ENCODE data around the gene OR2A7. TPM values are rescaled to one million over a fixed set of nuclear protein-coding genes. Genes with fewer than 3 reads are reported as not detected.
"Not testable (repeated sequence)": the region's sequence is repeated elsewhere in the genome, so short reads cannot be mapped to it uniquely, and the experiment has no call there.

The OR2A7 gene
- total and polyA plus RNA-seq, 2 donors (not counting 1 experiment from before 2014, with no cell fraction given), result 2.7 to 3.3 TPM

DNA sequence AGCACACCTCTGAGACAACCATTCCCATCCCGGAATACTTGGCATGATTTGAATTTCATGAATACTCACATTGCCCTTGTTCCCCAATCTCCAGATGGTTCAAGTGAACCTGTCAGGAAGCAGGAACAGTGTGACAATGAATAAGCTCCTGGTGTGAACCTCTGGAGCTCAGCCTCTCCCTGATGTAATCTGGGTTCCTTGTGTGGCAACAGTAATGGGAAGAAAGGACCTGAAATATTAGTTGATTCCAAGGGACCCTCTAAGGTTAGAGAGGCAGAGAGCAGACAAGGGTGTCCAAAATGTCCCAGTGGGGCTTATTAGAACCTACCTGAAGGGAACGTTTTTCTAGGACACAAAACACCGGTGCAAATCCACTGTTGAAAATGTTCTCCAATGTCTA lies 8.5 kb downstream of the OR2A7 start:
- no peak for TF ChIP-seq EZH2 (IDR thresholded peaks at IDR 0.05; ENCODE audit: borderline replicate concordance, insufficient read depth, low read depth, low read length, poor library complexity, severe bottlenecking)
- TF ChIP-seq, protein P1, sequence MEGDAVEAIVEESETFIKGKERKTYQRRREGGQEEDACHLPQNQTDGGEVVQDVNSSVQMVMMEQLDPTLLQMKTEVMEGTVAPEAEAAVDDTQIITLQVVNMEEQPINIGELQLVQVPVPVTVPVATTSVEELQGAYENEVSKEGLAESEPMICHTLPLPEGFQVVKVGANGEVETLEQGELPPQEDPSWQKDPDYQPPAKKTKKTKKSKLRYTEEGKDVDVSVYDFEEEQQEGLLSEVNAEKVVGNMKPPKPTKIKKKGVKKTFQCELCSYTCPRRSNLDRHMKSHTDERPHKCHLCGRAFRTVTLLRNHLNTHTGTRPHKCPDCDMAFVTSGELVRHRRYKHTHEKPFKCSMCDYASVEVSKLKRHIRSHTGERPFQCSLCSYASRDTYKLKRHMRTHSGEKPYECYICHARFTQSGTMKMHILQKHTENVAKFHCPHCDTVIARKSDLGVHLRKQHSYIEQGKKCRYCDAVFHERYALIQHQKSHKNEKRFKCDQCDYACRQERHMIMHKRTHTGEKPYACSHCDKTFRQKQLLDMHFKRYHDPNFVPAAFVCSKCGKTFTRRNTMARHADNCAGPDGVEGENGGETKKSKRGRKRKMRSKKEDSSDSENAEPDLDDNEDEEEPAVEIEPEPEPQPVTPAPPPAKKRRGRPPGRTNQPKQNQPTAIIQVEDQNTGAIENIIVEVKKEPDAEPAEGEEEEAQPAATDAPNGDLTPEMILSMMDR (IDR thresholded peaks at IDR 0.05), result no peak
- H3K4me3 Mint-ChIP-seq, result no peak overlapping the region
- Histone ChIP-seq H3K27me3 (replicated peaks in 1 of 4; ENCODE audit: control extremely low read depth in 1 of 4, control insufficient read depth in 3 of 4, insufficient read depth in 4 of 4, low read length in 3 of 4) (no peaks in the 10 kb centered on the region), H3K4me3 (ENCODE audit: control extremely low read depth in 1 of 5, extremely low read depth in 1 of 5, insufficient read depth in 1 of 5, low read depth in 2 of 5, low read length in 4 of 5) (no peak overlapping the region), H3K79me2 (ENCODE audit: control insufficient read depth, insufficient read depth, low read length) (no peaks in the 10 kb centered on the region), H3K9me3 (ENCODE audit: control extremely low read depth in 1 of 3, control insufficient read depth in 2 of 3, insufficient read depth in 1 of 3, low read length in 2 of 3) (no peaks in the 10 kb centered on the region), H3K27ac (ENCODE audit: low read length in 2 of 2) (no peak overlapping the region), H2AFZ (ENCODE audit: insufficient read depth, low read depth, low read length, poor library complexity, severe bottlenecking) (no peak overlapping the region), H3K4me1 (ENCODE audit: control insufficient read depth in 2 of 2, insufficient read depth in 2 of 2, low read length in 2 of 2) (no peaks in the 10 kb centered on the region), H3K4me2 (replicated peaks; ENCODE audit: low read depth, low read length, poor library complexity, severe bottlenecking) (no peak overlapping the region), H3K9ac (ENCODE audit: low read length) (no peak overlapping the region), H4K20me1 (ENCODE audit: control insufficient read depth, insufficient read depth, low read length, poor library complexity, severe bottlenecking) (no peaks in the 10 kb centered on the region), H3K36me3 (replicated peaks in 1 of 2; ENCODE audit: control extremely low read depth in 1 of 2, control insufficient read depth in 1 of 2, extremely low read depth in 1 of 2, insufficient read depth in 2 of 2, low read length in 1 of 2) (no peaks in the 10 kb centered on the region)
- intact Hi-C loops (cut with micrococcal nuclease), result no loop called here
- H3K27me3 Mint-ChIP-seq, result no peaks in the 10 kb centered on the region
- POLR2A ChIA-PET, result no interaction called here
- H3K4me1 Mint-ChIP-seq, result no peaks in the 10 kb centered on the region
- CTCF ChIA-PET, result no interaction called here
- H3K27ac Mint-ChIP-seq, result no peak overlapping the region
- WGBS (ENCODE audit: insufficient coverage), result 89% methylated on average over 2 of the region's 3 CpGs
- ATAC-seq (ENCODE audit: low read depth), result no peak
- DNase-seq, result peak; percentile 0
- H3K9me3 Mint-ChIP-seq (ENCODE audit: insufficient read depth), result no peaks in the 10 kb centered on the region

DNA sequence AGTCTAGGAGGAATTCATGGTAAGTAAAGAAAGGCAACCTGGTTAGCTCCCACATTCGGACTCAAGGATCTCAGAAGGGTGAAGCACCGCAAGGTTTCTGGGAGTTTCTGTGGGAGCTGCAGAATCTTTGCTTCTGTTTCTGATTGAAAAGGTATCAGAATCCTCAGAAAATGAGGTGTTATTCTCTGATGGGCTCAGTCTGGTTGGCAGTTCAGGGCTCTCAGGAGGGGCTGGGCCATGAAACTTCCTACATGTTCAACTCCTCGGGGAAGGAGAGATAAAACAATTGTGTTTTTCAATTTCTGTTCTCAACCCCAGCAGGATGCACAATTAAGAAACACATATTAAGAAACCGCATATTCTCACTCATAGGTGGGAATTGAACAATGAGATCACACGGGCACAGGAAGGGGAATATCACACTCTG lies 9.1 kb downstream of the OR2A7 start:
- Mint-ChIP-seq H3K4me1 (no peaks in the 10 kb centered on the region), H3K27me3 (no peaks in the 10 kb centered on the region), H3K4me3 (no peak overlapping the region), H3K9me3 (ENCODE audit: insufficient read depth) (no peaks in the 10 kb centered on the region), H3K27ac (no peak overlapping the region)
- DNase-seq (peak; percentile 0), ATAC-seq (ENCODE audit: low read depth) (no peak)
- ChIA-PET POLR2A (no interaction called here), CTCF (no interaction called here)
- Histone ChIP-seq H3K36me3 (replicated peaks in 1 of 2; ENCODE audit: control extremely low read depth in 1 of 2, control insufficient read depth in 1 of 2, extremely low read depth in 1 of 2, insufficient read depth in 2 of 2, low read length in 1 of 2) (no peaks in the 10 kb centered on the region), H2AFZ (ENCODE audit: insufficient read depth, low read depth, low read length, poor library complexity, severe bottlenecking) (no peak overlapping the region), H4K20me1 (ENCODE audit: control insufficient read depth, insufficient read depth, low read length, poor library complexity, severe bottlenecking) (no peaks in the 10 kb centered on the region), H3K4me2 (replicated peaks; ENCODE audit: low read depth, low read length, poor library complexity, severe bottlenecking) (no peak overlapping the region), H3K4me3 (ENCODE audit: control extremely low read depth in 1 of 5, extremely low read depth in 1 of 5, insufficient read depth in 1 of 5, low read depth in 2 of 5, low read length in 4 of 5) (no peak overlapping the region), H3K27me3 (replicated peaks in 1 of 4; ENCODE audit: control extremely low read depth in 1 of 4, control insufficient read depth in 3 of 4, insufficient read depth in 4 of 4, low read length in 3 of 4) (no peaks in the 10 kb centered on the region), H3K9me3 (ENCODE audit: control extremely low read depth in 1 of 3, control insufficient read depth in 2 of 3, insufficient read depth in 1 of 3, low read length in 2 of 3) (no peaks in the 10 kb centered on the region), H3K4me1 (ENCODE audit: control insufficient read depth in 2 of 2, insufficient read depth in 2 of 2, low read length in 2 of 2) (no peaks in the 10 kb centered on the region), H3K27ac (ENCODE audit: low read length in 2 of 2) (no peak overlapping the region), H3K9ac (ENCODE audit: low read length) (no peak overlapping the region), H3K79me2 (ENCODE audit: control insufficient read depth, insufficient read depth, low read length) (no peaks in the 10 kb centered on the region)
- no peak for TF ChIP-seq EZH2 (IDR thresholded peaks at IDR 0.05; ENCODE audit: borderline replicate concordance, insufficient read depth, low read depth, low read length, poor library complexity, severe bottlenecking)
- TF ChIP-seq, protein P1 (IDR thresholded peaks at IDR 0.05), result no peak
- intact Hi-C loops (cut with micrococcal nuclease), result no loop called here
- 100% methylated on average over 2 of the region's 5 CpGs for WGBS (ENCODE audit: insufficient coverage)

DNA sequence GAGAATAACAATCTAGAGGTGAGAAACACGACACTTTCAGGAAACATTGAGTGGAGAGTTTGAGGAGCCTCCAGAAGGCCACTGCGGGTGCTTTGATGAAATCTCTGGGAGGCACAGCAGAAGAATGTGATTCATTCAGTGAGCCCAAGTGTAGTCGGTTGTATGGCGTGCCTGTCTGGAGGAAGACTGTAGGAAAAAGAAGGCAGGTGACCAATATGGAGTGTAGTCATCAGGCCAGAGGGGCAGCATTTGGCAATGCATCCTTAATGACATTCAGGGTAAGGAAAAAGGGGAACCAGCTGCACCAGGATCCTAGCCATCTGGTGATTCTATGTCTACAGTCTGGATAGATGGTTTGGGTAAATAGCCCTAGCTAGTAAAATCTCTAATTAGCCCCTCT lies 12.3 kb downstream of the OR2A7 start:
- CTCF ChIA-PET; H3K9me3 ChIP-seq (ENCODE audit: control extremely low read depth in 1 of 3, control insufficient read depth in 2 of 3, insufficient read depth in 1 of 3, low read length in 2 of 3); H3K4me2 ChIP-seq (replicated peaks; ENCODE audit: low read depth, low read length, poor library complexity, severe bottlenecking); H3K4me1 Mint-ChIP-seq; ATAC-seq (ENCODE audit: low read depth); H3K27me3 ChIP-seq (replicated peaks in 1 of 4; ENCODE audit: control extremely low read depth in 1 of 4, control insufficient read depth in 3 of 4, insufficient read depth in 4 of 4, low read length in 3 of 4); H3K4me3 ChIP-seq (ENCODE audit: control extremely low read depth in 1 of 5, extremely low read depth in 1 of 5, insufficient read depth in 1 of 5, low read depth in 2 of 5, low read length in 4 of 5); H3K36me3 ChIP-seq (replicated peaks in 1 of 2; ENCODE audit: control extremely low read depth in 1 of 2, control insufficient read depth in 1 of 2, extremely low read depth in 1 of 2, insufficient read depth in 2 of 2, low read length in 1 of 2); H3K4me1 ChIP-seq (ENCODE audit: control insufficient read depth in 2 of 2, insufficient read depth in 2 of 2, low read length in 2 of 2); H4K20me1 ChIP-seq (ENCODE audit: control insufficient read depth, insufficient read depth, low read length, poor library complexity, severe bottlenecking); H3K27me3 Mint-ChIP-seq; H3K27ac ChIP-seq (ENCODE audit: low read length in 2 of 2); H2AFZ ChIP-seq (ENCODE audit: insufficient read depth, low read depth, low read length, poor library complexity, severe bottlenecking); H3K79me2 ChIP-seq (ENCODE audit: control insufficient read depth, insufficient read depth, low read length); H3K9ac ChIP-seq (ENCODE audit: low read length); H3K27ac Mint-ChIP-seq; H3K4me3 Mint-ChIP-seq; intact Hi-C loops (cut with micrococcal nuclease); POLR2A ChIA-PET; DNase-seq; H3K9me3 Mint-ChIP-seq (ENCODE audit: insufficient read depth): not testable (repeated sequence)
- WGBS (ENCODE audit: insufficient coverage), result no CpG with 5 or more reads among the region's 4 CpGs
